Stomach (tissue), 9 donors: ENCODE measurements around the gene OS9. TPM values are rescaled to one million over a fixed set of nuclear protein-coding genes. Genes with fewer than 3 reads are reported as not detected.

ENCODE experiments used
- DNase-seq, 2 donors: peaks; one replicate each; pipeline versions ENCODE4 v3.0.0 to v3.0.0-alpha.2; 2013 to 2019
- H3K27ac ChIP-seq, 5 donors: fragments of 200-600 bp in 4 of 5; sonication (generic) in 4 of 5; one replicate each; pipeline ENCODE4 v1.5.1; 2013 to 2019; ENCODE audit warnings: mild to moderate bottlenecking in 1 of 5, moderate library complexity in 1 of 5
- H3K27me3 ChIP-seq, 3 donors: fragments of 200-600 bp; sonication (generic); one replicate each; pipeline ENCODE4 v1.5.1; 2017 to 2019; ENCODE audit warnings: mixed run types in 1 of 3
- H3K36me3 ChIP-seq, 4 donors: fragments of 200-600 bp; sonication (generic); 1 replicate in 3 of 4; 2 replicates in 1 of 4; pipeline ENCODE4 v1.5.1; 2016 to 2019
- H3K4me1 ChIP-seq, 4 donors: fragments of 200-600 bp; sonication (generic); one replicate each; pipeline ENCODE4 v1.5.1; 2016 to 2019
- H3K4me3 ChIP-seq, 4 donors: fragments of 200-600 bp; sonication (generic) in 3 of 4; one replicate each; pipeline ENCODE4 v1.5.1; 2016 to 2019; ENCODE audit warnings: mild to moderate bottlenecking in 1 of 4
- H3K9me3 ChIP-seq, 4 donors: fragments of 200-600 bp; sonication (generic); one replicate each; pipeline ENCODE4 v1.5.1; 2016 to 2019
- EP300 ChIP-seq: sonication (generic); formaldehyde crosslinking; IDR thresholded peaks from one replicate; pipeline ENCODE4 v1.6.1; 2017; ENCODE audit warnings: antibody characterized with exemption
- POLR2A ChIP-seq, 4 donors: fragments of 450-650 bp; IDR thresholded peaks; one replicate each; pipeline ENCODE4 v1.6.1; 2016; ENCODE audit warnings: antibody characterized with exemption in 4 of 4, control low read depth in 2 of 4, mild to moderate bottlenecking in 1 of 4, moderate library complexity in 1 of 4
- POLR2AphosphoS5 ChIP-seq, 3 donors: sonication (generic); formaldehyde crosslinking; IDR thresholded peaks; one replicate each; pipeline ENCODE4 v1.6.1; 2016; ENCODE audit warnings: antibody characterized with exemption in 3 of 3
- WGBS, 5 donors: extraction: QIAGEN DNeasy Blood & Tissue Kit in 3 of 5; methylation state at CpG; one replicate each; pipeline versions ENCODE4 v1.1.5 to v1.1.7; 2013 to 2018; 5-methylcytosine and 5-hydroxymethylcytosine counted together
- intact Hi-C: fragments of 100-400 bp; cut with DNase I; formaldehyde crosslinking; loops from one replicate; pipeline ENCODE4 v1.15.1; 2023; ENCODE audit warnings: low total_unique reads
- polyA plus RNA-seq, 3 donors: library from polyadenylated mRNA; stranded (reverse); fragments of 200-250 nt; gene quantifications; one replicate each; pipeline ENCODE4 v1.2.3, GENCODE V29; 2013
- total RNA-seq, 5 donors: library from RNA; depleted of rRNA; stranded (reverse); fragments of >200 nt; gene quantifications; one replicate each; pipeline versions ENCODE4 v1.1.0 to v1.2.3, GENCODE V29; 2014 to 2016
- TF ChIP-seq, protein P1 (sequence below), 7 experiments: fragments of 450-650 bp in 4 of 7; fragments of 200-600 bp in 3 of 7; sonication (generic) in 3 of 7; IDR thresholded peaks; one replicate each; pipeline ENCODE4 v1.5.1; 2016 to 2019; ENCODE audit warnings: antibody characterized with exemption in 7 of 7, control low read depth in 2 of 7, mild to moderate bottlenecking in 1 of 7
- donor health status: healthy with polysubstance abuse.
- donor health status: Bipolar disorder and iron deficiency.
- donor health status: healthy.

OS9 gene
- total and polyA plus RNA-seq, 8 donors, result 85.8 to 408 (median 169) TPM

DNA sequence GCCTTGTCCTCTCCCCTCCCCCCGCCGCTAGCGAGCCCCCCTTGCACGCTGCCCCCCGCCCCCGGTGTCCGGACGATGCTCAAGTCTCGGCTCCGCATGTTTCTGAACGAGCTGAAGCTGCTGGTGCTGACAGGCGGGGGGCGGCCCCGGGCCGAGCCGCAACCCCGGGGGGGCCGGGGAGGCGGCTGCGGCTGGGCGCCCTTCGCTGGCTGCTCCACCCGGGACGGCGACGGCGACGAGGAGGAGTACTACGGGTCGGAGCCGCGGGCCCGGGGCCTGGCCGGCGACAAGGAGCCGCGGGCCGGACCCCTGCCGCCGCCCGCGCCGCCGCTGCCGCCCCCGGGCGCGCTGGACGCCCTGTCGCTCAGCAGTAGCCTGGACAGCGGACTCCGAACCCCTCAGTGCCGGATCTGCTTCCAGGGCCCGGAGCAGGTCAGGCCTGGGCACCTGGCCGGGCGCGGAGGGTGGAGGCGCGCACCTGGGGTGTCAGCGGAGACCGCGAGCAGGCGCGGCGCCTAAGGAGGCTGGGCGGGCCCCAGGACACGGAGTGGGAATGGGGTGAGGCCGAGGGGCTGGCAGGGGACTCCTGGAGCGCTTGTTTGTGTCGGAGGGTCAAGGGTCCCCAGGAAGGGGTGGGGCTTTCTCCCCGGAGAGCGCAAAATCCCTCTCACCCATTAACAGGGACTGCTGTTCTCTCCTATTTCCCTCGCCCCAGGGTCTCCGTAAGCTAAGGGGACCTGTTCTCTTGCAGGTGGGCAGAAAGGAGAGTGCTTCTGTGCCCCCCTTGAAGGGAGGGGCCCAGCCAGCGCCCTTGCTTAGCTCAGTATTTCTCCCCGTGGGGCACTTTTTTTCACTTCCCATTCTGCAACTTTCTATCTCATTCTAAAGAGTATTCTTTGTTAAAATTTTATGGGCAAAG is 61.8 kb downstream of the OS9 start:
- 1 to 3% (median 1%) methylated on average over 21 to 76 of the region's 76 CpGs for WGBS, 5 donors
- peaks cover 25 to 48% (median 44%) of the 10 kb centered on the region in 4 donors for H3K4me1 ChIP-seq
- TF ChIP-seq, protein P1, sequence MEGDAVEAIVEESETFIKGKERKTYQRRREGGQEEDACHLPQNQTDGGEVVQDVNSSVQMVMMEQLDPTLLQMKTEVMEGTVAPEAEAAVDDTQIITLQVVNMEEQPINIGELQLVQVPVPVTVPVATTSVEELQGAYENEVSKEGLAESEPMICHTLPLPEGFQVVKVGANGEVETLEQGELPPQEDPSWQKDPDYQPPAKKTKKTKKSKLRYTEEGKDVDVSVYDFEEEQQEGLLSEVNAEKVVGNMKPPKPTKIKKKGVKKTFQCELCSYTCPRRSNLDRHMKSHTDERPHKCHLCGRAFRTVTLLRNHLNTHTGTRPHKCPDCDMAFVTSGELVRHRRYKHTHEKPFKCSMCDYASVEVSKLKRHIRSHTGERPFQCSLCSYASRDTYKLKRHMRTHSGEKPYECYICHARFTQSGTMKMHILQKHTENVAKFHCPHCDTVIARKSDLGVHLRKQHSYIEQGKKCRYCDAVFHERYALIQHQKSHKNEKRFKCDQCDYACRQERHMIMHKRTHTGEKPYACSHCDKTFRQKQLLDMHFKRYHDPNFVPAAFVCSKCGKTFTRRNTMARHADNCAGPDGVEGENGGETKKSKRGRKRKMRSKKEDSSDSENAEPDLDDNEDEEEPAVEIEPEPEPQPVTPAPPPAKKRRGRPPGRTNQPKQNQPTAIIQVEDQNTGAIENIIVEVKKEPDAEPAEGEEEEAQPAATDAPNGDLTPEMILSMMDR (IDR thresholded peaks at IDR 0.05), result no peak
- TF ChIP-seq POLR2A (IDR thresholded peaks at IDR 0.05) (no peak), EP300 (no peak), POLR2AphosphoS5 (IDR thresholded peaks at IDR 0.05) (peak in 1 of 3 donors; percentile 20)
- peak overlapping the region; percentile 66 to 88 (median 78) for H3K4me3 ChIP-seq
- H3K9me3 ChIP-seq, result no peaks in the 10 kb centered on the region
- H3K27me3 ChIP-seq, result peaks cover 0 to 4% (median 0%) of the 10 kb centered on the region in 3 donors
- intact Hi-C loops, result no loop called here
- DNase-seq, result peak; percentile 67 to 82
- H3K27ac ChIP-seq, result peak overlapping the region; percentile 70 to 83 (median 80)
- peaks cover 7 to 23% (median 20%) of the 10 kb centered on the region in 4 donors for H3K36me3 ChIP-seq

DNA sequence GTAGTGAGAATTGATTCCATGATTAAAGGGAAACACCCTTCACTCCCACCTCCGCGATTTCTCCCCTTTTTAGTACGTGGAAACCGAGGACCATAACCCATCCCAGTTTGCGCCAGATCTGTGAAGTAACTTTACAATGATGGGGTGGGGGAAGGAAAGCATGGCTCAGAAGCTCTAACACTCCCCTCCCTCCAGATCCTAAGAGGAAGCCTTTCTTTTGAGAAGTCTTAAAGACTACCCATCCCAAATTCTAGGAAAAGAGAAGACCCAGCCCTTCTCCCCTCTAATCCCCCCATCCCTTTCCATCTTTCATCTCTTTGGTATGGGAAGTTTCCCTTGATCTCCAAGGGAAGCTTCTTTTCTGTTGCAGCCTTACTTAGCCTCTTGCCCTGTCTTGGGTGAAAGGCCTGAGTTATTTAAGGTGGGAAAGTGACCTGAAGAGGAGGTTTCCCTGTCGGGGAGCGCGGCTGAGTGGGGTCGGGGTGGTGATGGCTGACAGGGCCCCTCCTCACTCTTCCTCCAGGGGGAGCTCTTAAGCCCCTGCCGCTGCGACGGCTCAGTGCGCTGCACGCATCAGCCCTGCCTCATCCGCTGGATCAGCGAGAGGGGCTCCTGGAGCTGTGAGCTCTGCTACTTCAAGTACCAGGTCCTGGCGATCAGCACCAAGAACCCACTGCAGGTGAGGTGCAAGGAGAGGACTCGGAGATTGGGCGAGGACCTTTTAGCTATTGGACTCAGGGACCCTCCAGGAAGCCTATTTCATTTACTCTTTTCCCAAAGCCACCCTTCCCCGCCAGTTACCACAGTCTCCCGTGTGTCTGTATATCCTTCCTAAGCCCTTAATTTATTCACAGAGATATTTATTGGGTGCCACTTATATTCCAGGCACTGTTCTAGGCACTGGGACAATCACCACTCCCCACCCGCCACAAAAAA is 62.7 kb downstream of the OS9 start:
- intact Hi-C loops, result no loop called here
- DNase-seq, result peak; percentile 59 to 80
- Histone ChIP-seq H3K27me3 (peaks cover 0 to 12% (median 0%) of the 10 kb centered on the region in 3 donors), H3K36me3 (peaks cover 7 to 20% (median 19%) of the 10 kb centered on the region in 4 donors), H3K27ac (peak overlapping the region in 2 of 5 donors; percentile 82 to 83), H3K9me3 (no peaks in the 10 kb centered on the region), H3K4me1 (peaks cover 18 to 38% (median 35%) of the 10 kb centered on the region in 4 donors), H3K4me3 (peak overlapping the region; percentile 66 to 88 (median 78))
- 34 to 53% (median 38%) methylated on average over 21 to 22 of the region's 22 CpGs for WGBS, 5 donors
- TF ChIP-seq EP300 (no peak), POLR2A (IDR thresholded peaks at IDR 0.05) (no peak)
- TF ChIP-seq, protein P1 (IDR thresholded peaks at IDR 0.05), result peak in 5 of 7 experiments; percentile 30 to 67 (median 58)

DNA sequence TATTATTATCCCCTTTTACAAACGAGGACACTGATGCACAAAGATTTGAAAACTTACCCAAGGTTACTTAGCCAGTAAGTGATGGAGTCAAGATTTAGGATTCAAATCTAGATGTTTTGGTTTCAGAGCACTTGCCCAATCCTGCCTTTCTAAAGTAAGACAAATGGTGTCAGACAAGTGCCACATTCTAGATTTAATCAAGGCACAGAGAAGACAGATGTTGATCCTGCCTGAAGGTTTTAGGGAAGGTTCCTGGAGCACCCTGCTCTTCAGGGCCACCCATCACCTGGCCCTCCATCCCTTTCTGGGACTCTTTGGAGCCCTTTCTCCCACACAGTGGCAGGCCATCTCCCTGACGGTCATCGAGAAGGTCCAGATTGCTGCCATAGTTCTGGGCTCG is 63.8 kb downstream of the OS9 start:
- Histone ChIP-seq H3K9me3 (no peaks in the 10 kb centered on the region), H3K4me1 (peaks cover 15 to 34% (median 30%) of the 10 kb centered on the region in 4 donors), H3K27ac (no peak overlapping the region), H3K27me3 (peaks cover 0 to 23% (median 0%) of the 10 kb centered on the region in 3 donors), H3K36me3 (peaks cover 7 to 20% (median 19%) of the 10 kb centered on the region in 4 donors), H3K4me3 (no peak overlapping the region)
- no peak for DNase-seq
- TF ChIP-seq EP300 (no peak), POLR2AphosphoS5 (IDR thresholded peaks at IDR 0.05) (no peak), POLR2A (IDR thresholded peaks at IDR 0.05) (no peak)
- TF ChIP-seq, protein P1 (IDR thresholded peaks at IDR 0.05), result no peak
- WGBS, 5 donors, result 87 to 94% (median 93%) methylated on average over 4 of the region's 4 CpGs
- intact Hi-C loops, result no loop called here
